Natural killer cell treated with Interleukin-12 subunit alpha and Interleukin-12 subunit beta and Interleukin-15 and Interleukin-18, amount 100 ng/mL, for 72 hours (primary cell): Measurements from ENCODE around the gene SLC6A6. TPM values are rescaled to one million over a fixed set of nuclear protein-coding genes. Genes with fewer than 3 reads are reported as not detected.

ENCODE experiments used
- ATAC-seq, 2 donors: fragments of 150-1000 bp; cut with Tn5 transposase in 1 of 2; sonication (Bioruptor Pico), chemical (Tn5 transposase) in 1 of 2; 2 replicates each; pipeline ENCODE4 v1.10.0; 2021
- DNase-seq: peaks from one replicate; pipeline ENCODE4 v3.0.0; 2022; ENCODE audit warnings: low spot score
- H3K27ac Mint-ChIP-seq, 2 donors: 1 replicate in 1 of 2; 2 replicates in 1 of 2; pipeline ENCODE4 v1.8.0; 2022; ENCODE audit warnings: mixed read lengths in 2 of 2, mild to moderate bottlenecking in 1 of 2, moderate library complexity in 1 of 2
- H3K27me3 Mint-ChIP-seq, 2 donors: 1 replicate in 1 of 2; 2 replicates in 1 of 2; pipeline ENCODE4 v1.8.0; 2022; ENCODE audit warnings: mixed read lengths in 2 of 2
- H3K36me3 Mint-ChIP-seq: one replicate; pipeline ENCODE4 v1.8.0; 2022; ENCODE audit warnings: mixed read lengths
- H3K4me1 Mint-ChIP-seq, 2 donors: 1 replicate in 1 of 2; 2 replicates in 1 of 2; pipeline ENCODE4 v1.8.0; 2022; ENCODE audit warnings: low read depth in 2 of 2, mixed read lengths in 2 of 2, mild to moderate bottlenecking in 1 of 2
- H3K4me3 Mint-ChIP-seq: one replicate; pipeline ENCODE4 v1.8.0; 2022; ENCODE audit warnings: mixed read lengths
- H3K9me3 Mint-ChIP-seq: 2 replicates; pipeline ENCODE4 v1.8.0; 2022; ENCODE audit warnings: mixed read lengths
- total RNA-seq, 2 donors: library from RNA; stranded (reverse); gene quantifications; one replicate each; pipeline ENCODE4 v1.2.3, GENCODE V29; 2022

SLC6A6 gene
- total RNA-seq, 2 donors from 2014 or later, result 20.4 to 56.7 TPM

- Mint-ChIP-seq H3K4me3 (no peak overlapping the region), H3K4me1 (peaks cover 0 to 5% of the 10 kb centered on the region in 2 donors), H3K27me3 (peaks cover 3 to 5% of the 10 kb centered on the region in 2 donors), H3K9me3 (peaks cover 4% of the 10 kb centered on the region), H3K36me3 (peaks cover 10% of the 10 kb centered on the region), H3K27ac (no peak overlapping the region)
- DNase-seq, result no peak
- ATAC-seq, result peak in 1 of 2 donors; percentile 5
These were observed 102.8 kb downstream of the SLC6A6 start for GRCh38 chr3:14505001-14505802.

GRCh38 chr3:14505803-14506500 is 103.5 kb downstream of the SLC6A6 start:
- peaks cover under 1 to 2% of the 10 kb centered on the region in 2 donors for H3K27me3 Mint-ChIP-seq
- DNase-seq, result no peak
- peaks cover 7% of the 10 kb centered on the region for H3K36me3 Mint-ChIP-seq
- no peak overlapping the region for H3K27ac Mint-ChIP-seq
- H3K4me3 Mint-ChIP-seq, result no peak overlapping the region
- H3K4me1 Mint-ChIP-seq, result peaks cover 0 to 5% of the 10 kb centered on the region in 2 donors
- H3K9me3 Mint-ChIP-seq, result peaks cover 4% of the 10 kb centered on the region
- ATAC-seq, result peak in 1 of 2 donors; percentile 16

GRCh38 chr3:14506626-14507304 is 104.4 kb downstream of the SLC6A6 start:
- no peaks in the 10 kb centered on the region for H3K27me3 Mint-ChIP-seq
- H3K36me3 Mint-ChIP-seq, result peaks cover 6% of the 10 kb centered on the region
- no peak overlapping the region for H3K27ac Mint-ChIP-seq
- ATAC-seq (no peak), DNase-seq (no peak)
- no peak overlapping the region for H3K4me3 Mint-ChIP-seq
- peaks cover 4% of the 10 kb centered on the region for H3K9me3 Mint-ChIP-seq
- H3K4me1 Mint-ChIP-seq, result peaks cover 0 to 5% of the 10 kb centered on the region in 2 donors

- DNase-seq, result no peak
- no peaks in the 10 kb centered on the region for H3K27me3 Mint-ChIP-seq
- H3K4me3 Mint-ChIP-seq, result no peak overlapping the region
- peaks cover 4% of the 10 kb centered on the region for H3K9me3 Mint-ChIP-seq
- H3K27ac Mint-ChIP-seq, result no peak overlapping the region
- H3K36me3 Mint-ChIP-seq, result peaks cover 4% of the 10 kb centered on the region
- ATAC-seq, result no peak
- peaks cover 0 to 5% of the 10 kb centered on the region in 2 donors for H3K4me1 Mint-ChIP-seq
These were observed 104.9 kb downstream of the SLC6A6 start for GRCh38 chr3:14507305-14507741.

- Mint-ChIP-seq H3K4me1 (peaks cover 0 to 5% of the 10 kb centered on the region in 2 donors), H3K36me3 (no peaks in the 10 kb centered on the region), H3K27me3 (no peaks in the 10 kb centered on the region), H3K27ac (no peak overlapping the region), H3K4me3 (no peak overlapping the region), H3K9me3 (peaks cover 3% of the 10 kb centered on the region)
- ATAC-seq (no peak), DNase-seq (no peak)
These were observed 105.5 kb downstream of the SLC6A6 start for GRCh38 chr3:14507757-14508504.

GRCh38 chr3:14508505-14508819 is 106.1 kb downstream of the SLC6A6 start:
- DNase-seq (no peak), ATAC-seq (no peak)
- H3K27ac Mint-ChIP-seq, result no peak overlapping the region
- peaks cover 0 to 5% of the 10 kb centered on the region in 2 donors for H3K4me1 Mint-ChIP-seq
- no peaks in the 10 kb centered on the region for H3K27me3 Mint-ChIP-seq
- no peaks in the 10 kb centered on the region for H3K9me3 Mint-ChIP-seq
- no peak overlapping the region for H3K4me3 Mint-ChIP-seq
- no peaks in the 10 kb centered on the region for H3K36me3 Mint-ChIP-seq

GRCh38 chr3:14508966-14509795 is 106.8 kb downstream of the SLC6A6 start:
- Mint-ChIP-seq H3K4me1 (peaks cover 0 to 5% of the 10 kb centered on the region in 2 donors), H3K27me3 (no peaks in the 10 kb centered on the region), H3K9me3 (no peaks in the 10 kb centered on the region), H3K4me3 (no peak overlapping the region), H3K36me3 (no peaks in the 10 kb centered on the region), H3K27ac (no peak overlapping the region)
- ATAC-seq, result peak; percentile 55 to 57
- peak; percentile 82 for DNase-seq

GRCh38 chr3:14509796-14510100 is 107.3 kb downstream of the SLC6A6 start:
- no peak for ATAC-seq

GRCh38 chr3:14510838-14511622 is 108.6 kb downstream of the SLC6A6 start:
- Mint-ChIP-seq H3K4me3 (no peak overlapping the region), H3K27ac (no peak overlapping the region), H3K36me3 (no peaks in the 10 kb centered on the region), H3K27me3 (peaks cover 0 to under 1% of the 10 kb centered on the region in 2 donors), H3K9me3 (no peaks in the 10 kb centered on the region), H3K4me1 (peaks cover 0 to 5% of the 10 kb centered on the region in 2 donors)
- ATAC-seq, result no peak
- peak; percentile 50 for DNase-seq

More at GRCh38 chr3:14509796-14510100, 107.3 kb downstream of the SLC6A6 start:
- H3K4me3 Mint-ChIP-seq, result no peak overlapping the region
- no peaks in the 10 kb centered on the region for H3K9me3 Mint-ChIP-seq
- H3K27ac Mint-ChIP-seq, result no peak overlapping the region
- H3K4me1 Mint-ChIP-seq, result peaks cover 0 to 5% of the 10 kb centered on the region in 2 donors
- H3K36me3 Mint-ChIP-seq, result no peaks in the 10 kb centered on the region
- no peak for DNase-seq
- no peaks in the 10 kb centered on the region for H3K27me3 Mint-ChIP-seq

GRCh38 chr3:14511623-14512280 is 109.3 kb downstream of the SLC6A6 start:
- ATAC-seq (no peak), DNase-seq (peak; percentile 48)
- peaks cover 0 to 3% of the 10 kb centered on the region in 2 donors for H3K27me3 Mint-ChIP-seq
- H3K4me3 Mint-ChIP-seq, result no peak overlapping the region
- H3K27ac Mint-ChIP-seq, result no peak overlapping the region
- H3K36me3 Mint-ChIP-seq, result no peaks in the 10 kb centered on the region
- H3K9me3 Mint-ChIP-seq, result no peaks in the 10 kb centered on the region
- H3K4me1 Mint-ChIP-seq, result peaks cover 0 to 5% of the 10 kb centered on the region in 2 donors

GRCh38 chr3:14512281-14512941 is 110.0 kb downstream of the SLC6A6 start:
- Mint-ChIP-seq H3K36me3 (no peaks in the 10 kb centered on the region), H3K4me1 (peaks cover 0 to 5% of the 10 kb centered on the region in 2 donors), H3K27me3 (peaks cover 0 to 3% of the 10 kb centered on the region in 2 donors), H3K4me3 (no peak overlapping the region), H3K9me3 (no peaks in the 10 kb centered on the region), H3K27ac (no peak overlapping the region)
- DNase-seq, result peak; percentile 29
- no peak for ATAC-seq
